Anterior cingulate cortex (tissue), 58 donors: ENCODE measurements around the gene NAALADL1.

Source experiments
- DNase-seq, 58 donors: peaks; one replicate each; lab custom pipeline; 2025; lab: John Stamatoyannopoulos, UW

NAALADL1 gene, protein sequence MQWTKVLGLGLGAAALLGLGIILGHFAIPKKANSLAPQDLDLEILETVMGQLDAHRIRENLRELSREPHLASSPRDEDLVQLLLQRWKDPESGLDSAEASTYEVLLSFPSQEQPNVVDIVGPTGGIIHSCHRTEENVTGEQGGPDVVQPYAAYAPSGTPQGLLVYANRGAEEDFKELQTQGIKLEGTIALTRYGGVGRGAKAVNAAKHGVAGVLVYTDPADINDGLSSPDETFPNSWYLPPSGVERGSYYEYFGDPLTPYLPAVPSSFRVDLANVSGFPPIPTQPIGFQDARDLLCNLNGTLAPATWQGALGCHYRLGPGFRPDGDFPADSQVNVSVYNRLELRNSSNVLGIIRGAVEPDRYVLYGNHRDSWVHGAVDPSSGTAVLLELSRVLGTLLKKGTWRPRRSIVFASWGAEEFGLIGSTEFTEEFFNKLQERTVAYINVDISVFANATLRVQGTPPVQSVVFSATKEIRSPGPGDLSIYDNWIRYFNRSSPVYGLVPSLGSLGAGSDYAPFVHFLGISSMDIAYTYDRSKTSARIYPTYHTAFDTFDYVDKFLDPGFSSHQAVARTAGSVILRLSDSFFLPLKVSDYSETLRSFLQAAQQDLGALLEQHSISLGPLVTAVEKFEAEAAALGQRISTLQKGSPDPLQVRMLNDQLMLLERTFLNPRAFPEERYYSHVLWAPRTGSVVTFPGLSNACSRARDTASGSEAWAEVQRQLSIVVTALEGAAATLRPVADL

GRCh38 chr11:65058419-65059054 is at the start of gene NAALADL1:
Gene NAALADL1, minus strand, starts transcription at chr11:65058553. Its CDS starts 32 bp downstream, at chr11:65058521.
- no peak for DNase-seq

DNA sequence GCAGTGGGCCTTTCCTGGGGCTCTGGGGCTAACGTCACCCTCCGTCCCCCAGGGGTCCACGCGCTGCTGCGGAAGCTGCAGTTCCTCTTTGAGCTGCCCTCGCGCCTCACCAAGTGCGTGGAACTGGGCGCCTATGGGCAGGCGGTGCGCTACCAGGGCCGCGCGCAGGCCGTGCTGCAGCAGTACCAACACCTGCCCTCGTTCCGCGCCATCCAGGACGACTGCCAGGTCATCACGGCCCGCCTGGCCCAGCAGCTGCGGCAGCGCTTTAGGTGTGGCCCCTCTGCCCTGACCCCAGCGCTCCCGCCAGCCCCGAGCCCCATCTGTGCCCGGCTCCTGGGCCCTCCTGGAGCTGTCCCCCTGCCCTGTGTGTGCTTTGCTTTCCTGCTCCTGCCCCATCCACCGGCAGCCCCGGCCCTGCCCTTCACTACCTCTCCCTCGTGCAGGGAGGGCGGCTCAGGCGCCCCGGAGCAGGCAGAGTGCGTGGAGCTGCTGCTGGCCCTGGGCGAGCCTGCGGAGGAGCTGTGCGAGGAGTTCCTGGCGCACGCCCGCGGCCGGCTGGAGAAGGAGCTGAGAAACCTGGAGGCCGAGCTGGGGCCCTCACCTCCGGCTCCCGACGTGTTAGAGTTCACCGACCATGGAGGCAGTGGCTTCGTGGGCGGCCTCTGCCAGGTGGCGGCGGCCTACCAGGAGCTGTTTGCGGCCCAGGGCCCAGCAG is 49.6 kb upstream of the NAALADL1 start:
- no peak for DNase-seq

DNA sequence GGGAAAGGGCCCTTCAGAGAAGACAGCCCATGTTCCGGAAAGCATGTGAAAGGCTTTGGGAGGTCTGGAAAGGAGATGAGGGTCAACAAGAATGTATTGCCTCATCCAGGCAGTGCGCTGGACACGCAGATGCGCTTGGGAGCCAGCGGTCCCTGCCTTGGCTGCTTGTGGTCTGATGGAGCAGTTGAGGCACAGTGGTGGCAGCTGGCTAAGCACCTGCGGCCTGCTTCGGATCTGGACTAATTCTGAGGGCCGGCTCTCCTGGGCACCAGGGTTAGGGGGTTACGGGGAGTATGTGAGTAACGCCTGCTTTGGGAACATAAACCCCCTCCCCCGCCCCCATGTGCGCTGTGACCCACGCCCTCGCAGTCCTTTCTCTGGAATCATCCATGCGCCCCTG is 48.7 kb upstream of the NAALADL1 start:
- no peak for DNase-seq

- peak in 3 of 58 donors; percentile 6 to 25 (median 15) for DNase-seq
These were observed 46.3 kb upstream of the NAALADL1 start for GRCh38 chr11:65104628-65105027.

DNA sequence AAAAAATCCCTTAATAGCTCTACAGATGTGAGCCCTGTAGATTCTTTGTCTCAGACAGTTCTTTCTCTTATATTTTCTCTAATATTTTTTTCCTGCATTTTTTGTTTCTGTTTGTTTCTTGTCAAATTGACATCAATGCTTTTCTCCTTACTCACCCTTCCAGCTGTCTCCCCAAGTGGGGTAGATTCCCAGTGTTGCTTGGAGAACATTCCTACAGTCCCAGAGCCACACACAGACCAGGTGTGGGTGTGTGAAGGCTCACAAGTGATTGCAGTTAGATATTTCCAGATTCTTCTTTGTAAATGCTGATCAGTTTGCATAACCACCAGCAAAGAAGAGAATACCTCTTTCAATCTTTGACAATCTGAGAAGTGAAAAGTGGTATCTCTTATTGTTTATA is 45.1 kb upstream of the NAALADL1 start:
- DNase-seq: no peak

GRCh38 chr11:65102142-65103095 is 44.1 kb upstream of the NAALADL1 start:
- DNase-seq: peak in 27 of 58 donors; percentile 7 to 75 (median 37)

DNA sequence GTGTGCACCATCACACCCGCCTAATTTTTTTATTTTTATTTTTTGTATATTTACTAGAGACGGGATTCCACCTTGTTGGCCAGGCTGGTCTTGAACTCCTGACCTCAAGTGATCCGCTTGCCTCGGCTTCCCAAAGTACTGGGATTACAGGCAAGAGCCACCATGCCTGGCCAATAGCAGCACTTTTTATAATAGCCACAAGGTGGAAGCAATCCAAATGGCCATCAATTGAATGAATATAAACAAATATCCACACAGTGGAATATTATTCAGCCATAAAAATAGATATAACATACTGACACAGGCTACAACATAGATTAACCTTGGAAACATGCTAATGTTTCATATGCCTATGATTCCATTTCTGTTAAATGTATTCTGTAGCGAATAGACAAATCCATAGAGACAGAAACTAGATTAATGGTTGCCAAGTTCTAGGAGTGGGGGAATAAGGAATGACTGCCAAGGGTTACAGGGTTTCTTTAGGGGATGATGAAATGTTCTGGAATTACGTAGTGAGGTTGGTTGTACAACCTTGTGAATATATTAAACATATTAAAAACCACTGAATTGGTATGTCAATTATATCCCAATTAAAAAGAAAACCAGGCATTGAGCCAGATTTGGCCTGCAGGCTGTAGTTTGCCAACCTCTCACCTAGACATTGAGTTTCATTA is 42.5 kb upstream of the NAALADL1 start:
- DNase-seq: no peak

- DNase-seq: no peak
These were observed 38.6 kb upstream of the NAALADL1 start for GRCh38 chr11:65096926-65097325.

- peak; percentile 38 to 90 (median 80) for DNase-seq
These were observed 37.8 kb upstream of the NAALADL1 start, which contains the start of gene VPS51 for GRCh38 chr11:65095974-65096806. Gene VPS51, plus strand, starts transcription at chr11:65096214. Its CDS starts 37 bp downstream, at chr11:65096251.

- no peak for DNase-seq
These were observed 37.1 kb upstream of the NAALADL1 start for GRCh38 chr11:65095427-65095826.

- DNase-seq: peak in 26 of 58 donors; percentile 6 to 71 (median 30)
These were observed 32.3 kb upstream of the NAALADL1 start for GRCh38 chr11:65090628-65091027.

GRCh38 chr11:65089621-65090020 is 31.3 kb upstream of the NAALADL1 start:
- DNase-seq: no peak

DNA sequence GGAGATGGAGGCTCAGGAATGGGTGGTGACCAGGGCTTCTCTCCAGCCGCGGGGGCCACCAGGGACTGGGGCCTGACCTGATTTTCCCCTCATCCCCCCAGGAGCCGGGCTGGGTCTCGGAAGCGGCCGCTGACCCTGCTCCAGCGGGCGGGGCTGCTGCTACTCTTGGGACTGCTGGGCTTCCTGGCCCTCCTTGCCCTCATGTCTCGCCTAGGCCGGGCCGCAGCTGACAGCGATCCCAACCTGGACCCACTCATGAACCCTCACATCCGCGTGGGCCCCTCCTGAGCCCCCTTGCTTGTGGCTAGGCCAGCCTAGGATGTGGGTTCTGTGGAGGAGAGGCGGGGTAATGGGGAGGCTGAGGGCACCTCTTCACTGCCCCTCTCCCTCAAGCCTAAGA is 29.5 kb upstream of the NAALADL1 start:
- no peak for DNase-seq

DNA sequence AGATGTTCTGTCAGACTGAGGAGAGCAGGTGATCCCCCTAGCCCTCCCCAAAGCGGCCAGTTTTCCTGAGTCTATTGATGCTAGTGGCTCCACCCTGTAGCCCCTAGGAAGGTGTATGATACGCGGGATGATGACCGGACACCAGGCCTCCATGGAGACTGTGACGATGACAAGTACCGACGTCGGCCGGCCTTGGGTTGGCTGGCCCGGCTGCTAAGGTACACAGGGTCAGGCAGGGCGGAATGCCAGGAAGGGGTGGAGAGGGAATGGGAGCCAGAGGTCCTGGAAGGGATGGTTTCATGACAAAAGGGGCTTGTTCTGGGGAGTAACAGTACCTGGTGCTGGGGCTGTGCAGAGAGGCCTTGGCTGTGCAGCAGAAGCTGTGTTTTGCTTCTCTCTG is 28.9 kb upstream of the NAALADL1 start:
- no peak for DNase-seq

DNA sequence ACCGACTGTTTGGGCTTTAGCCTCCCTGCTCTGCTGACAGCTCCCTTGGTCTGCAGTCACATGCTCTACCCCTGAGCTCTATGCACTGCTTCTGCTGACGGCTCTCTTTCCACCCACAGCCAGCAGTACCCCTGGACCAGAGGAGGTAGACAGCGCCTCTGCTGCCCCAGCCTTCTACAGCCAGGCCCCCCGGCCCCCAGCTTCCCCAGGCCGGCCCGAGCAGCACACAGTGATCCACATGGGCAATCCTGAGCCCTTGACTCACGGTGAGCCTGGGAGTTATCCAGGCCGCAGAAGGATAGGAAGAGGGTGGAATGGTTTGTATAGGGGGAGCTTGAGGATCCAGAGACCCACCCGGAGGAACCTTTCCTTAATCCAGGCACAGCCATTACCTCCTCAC is 28.5 kb upstream of the NAALADL1 start:
- no peak for DNase-seq

DNA sequence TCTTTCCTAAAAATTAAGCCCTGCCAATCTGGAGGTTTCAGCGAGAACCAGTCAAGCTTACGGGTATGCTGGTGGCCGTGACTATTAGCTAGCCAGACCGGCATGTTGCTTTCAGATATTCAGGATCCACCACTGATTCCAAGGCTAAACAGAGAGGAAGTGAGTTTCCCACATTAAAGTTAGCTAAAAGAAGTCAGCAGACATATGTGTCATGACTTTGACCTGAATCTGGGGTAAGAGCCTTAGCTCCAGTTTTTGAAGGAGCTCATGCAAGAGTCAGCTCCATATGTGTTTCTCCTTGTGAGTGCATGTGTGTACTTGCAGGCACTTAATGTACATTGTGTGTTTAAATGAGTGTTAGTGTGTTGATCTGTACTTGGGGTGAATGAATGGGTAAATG is 27.1 kb upstream of the NAALADL1 start:
- DNase-seq: no peak

- DNase-seq: no peak
These were observed 26.4 kb upstream of the NAALADL1 start for GRCh38 chr11:65084598-65085375.
